ENCODE data around the gene VPS41.

The VPS41 gene

DNA sequence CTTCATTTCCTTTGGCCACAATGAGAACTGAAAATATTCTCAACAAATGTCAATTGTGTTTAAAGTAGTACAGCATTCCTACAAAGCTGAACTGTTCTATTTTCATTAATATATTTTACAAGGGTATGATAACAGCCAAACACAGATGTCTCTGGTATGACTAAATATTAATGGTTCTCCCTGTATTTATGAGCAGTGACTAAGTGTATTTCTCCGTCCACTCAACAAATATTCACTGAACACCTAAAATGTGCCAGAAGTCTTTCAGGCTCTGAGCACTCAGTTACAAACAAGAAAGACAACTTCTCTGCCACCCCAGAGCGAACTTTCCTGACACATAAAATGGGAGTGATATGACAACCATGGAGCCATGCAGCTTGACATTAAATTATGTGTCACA, 135.6 kb downstream of the VPS41 start:
- CTCF ChIA-PET, result no interaction called here
- no peak overlapping the region for H3K27ac ChIP-seq
- TF ChIP-seq, protein P1, sequence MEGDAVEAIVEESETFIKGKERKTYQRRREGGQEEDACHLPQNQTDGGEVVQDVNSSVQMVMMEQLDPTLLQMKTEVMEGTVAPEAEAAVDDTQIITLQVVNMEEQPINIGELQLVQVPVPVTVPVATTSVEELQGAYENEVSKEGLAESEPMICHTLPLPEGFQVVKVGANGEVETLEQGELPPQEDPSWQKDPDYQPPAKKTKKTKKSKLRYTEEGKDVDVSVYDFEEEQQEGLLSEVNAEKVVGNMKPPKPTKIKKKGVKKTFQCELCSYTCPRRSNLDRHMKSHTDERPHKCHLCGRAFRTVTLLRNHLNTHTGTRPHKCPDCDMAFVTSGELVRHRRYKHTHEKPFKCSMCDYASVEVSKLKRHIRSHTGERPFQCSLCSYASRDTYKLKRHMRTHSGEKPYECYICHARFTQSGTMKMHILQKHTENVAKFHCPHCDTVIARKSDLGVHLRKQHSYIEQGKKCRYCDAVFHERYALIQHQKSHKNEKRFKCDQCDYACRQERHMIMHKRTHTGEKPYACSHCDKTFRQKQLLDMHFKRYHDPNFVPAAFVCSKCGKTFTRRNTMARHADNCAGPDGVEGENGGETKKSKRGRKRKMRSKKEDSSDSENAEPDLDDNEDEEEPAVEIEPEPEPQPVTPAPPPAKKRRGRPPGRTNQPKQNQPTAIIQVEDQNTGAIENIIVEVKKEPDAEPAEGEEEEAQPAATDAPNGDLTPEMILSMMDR (conservative IDR thresholded peaks at IDR 0.05; ENCODE audit: low read depth), result no peak

DNA sequence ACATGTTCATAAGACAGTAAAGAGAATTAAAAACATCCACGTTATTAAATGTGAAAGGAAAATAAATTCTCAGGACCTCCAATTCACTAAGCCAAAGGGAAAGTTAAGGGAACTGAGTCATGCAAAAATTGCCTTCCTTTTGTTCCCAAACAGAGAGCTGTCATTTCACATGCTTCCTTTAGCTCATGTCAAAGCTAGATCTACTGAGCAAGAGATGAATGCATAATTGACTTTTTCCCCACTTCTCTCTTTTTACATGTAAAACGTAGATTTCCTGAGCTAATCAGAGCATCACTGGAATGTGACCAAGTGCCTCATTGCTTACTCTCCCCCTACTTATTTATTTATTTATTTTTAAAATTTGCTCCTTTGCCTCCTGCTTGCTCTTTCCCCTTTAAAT, 148.8 kb downstream of the VPS41 start:
- ChIA-PET POLR2A (ENCODE audit: low non-redundant PET) (no interaction called here), CTCF (no interaction called here)
- DNase-seq (ENCODE audit: low spot score), result no peak
- H3K27ac ChIP-seq, result no peak overlapping the region
- TF ChIP-seq, protein P1 (conservative IDR thresholded peaks at IDR 0.05; ENCODE audit: low read depth), result no peak

More for the DNA sequence above, 135.6 kb downstream of the VPS41 start:
- no peak for DNase-seq (ENCODE audit: low spot score)
- POLR2A ChIA-PET (ENCODE audit: low non-redundant PET), result no interaction called here

DNA sequence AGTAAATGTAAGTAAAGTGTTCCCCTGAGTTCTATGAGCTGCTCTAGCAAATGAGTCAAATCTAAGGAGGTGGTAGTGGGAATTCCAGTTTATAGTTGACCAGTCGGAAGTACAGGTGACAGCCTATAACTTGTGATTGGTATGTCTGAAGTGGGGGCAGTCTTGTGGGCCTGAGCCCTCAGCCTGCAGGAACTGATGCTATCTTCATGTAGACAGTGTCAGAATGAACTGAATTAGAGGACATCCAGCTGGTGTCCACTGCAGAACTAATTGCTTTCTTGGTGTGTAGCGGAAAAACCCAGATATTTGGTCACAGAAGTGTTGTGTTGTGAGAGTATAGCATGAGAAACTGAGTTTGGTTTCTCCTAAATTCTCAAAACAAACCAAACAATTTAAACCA, 150.0 kb downstream of the VPS41 start:
- TF ChIP-seq, protein P1 (conservative IDR thresholded peaks at IDR 0.05; ENCODE audit: low read depth), result no peak
- ChIA-PET POLR2A (ENCODE audit: low non-redundant PET) (no interaction called here), CTCF (interaction anchor here (0.9 kb wide), 1 partner anchor 821 kb away, joined by 4 read pairs; no protein-coding TSS in a partner anchor)
- no peak overlapping the region for H3K27ac ChIP-seq
- DNase-seq (ENCODE audit: low spot score), result no peak

DNA sequence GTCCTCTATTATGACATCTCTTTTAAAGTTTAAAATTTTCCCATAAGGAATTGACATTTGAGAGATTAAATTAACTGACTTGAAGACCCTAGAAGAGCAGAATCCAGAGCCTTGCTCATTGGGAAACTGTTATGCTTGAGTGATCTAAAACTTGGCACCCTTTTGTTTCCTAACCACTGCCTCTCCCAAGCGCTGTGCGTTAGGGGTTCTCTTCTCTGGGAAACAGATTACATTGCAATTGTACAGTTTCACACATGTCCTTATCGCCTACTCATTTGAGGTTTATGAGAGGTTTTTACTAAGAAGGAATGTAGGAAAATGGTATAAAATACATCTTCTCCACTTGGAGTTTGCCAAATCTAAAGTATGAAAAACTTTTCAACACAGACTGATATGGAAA, 151.1 kb downstream of the VPS41 start:
- ChIA-PET CTCF (no interaction called here), POLR2A (ENCODE audit: low non-redundant PET) (no interaction called here)

DNA sequence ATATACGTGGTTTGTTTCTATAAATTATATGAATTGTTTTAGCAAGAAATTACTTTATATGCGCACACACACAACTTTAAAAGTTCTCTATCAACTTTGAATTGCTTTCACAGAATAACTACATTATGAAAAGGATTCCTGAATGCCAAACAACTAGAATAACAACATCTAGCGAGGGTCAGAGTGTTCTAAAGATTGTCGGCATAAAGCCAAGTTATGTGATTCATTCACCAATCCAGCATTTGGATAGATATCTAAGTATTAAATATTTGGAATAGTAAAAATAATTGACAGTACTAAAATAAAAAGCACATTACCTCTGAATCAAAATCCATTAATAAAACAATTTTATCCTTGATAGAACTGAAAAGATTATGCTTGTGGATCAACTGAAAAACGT, 152.5 kb downstream of the VPS41 start:
- CTCF ChIA-PET, result no interaction called here
- DNase-seq (ENCODE audit: low spot score), result peak; percentile 17
- TF ChIP-seq, protein P1 (conservative IDR thresholded peaks at IDR 0.05; ENCODE audit: low read depth), result no peak
- POLR2A ChIA-PET (ENCODE audit: low non-redundant PET), result no interaction called here
- H3K27ac ChIP-seq, result no peak overlapping the region

More for the DNA sequence above, 151.1 kb downstream of the VPS41 start:
- H3K27ac ChIP-seq, result no peak overlapping the region
- DNase-seq (ENCODE audit: low spot score), result no peak
- TF ChIP-seq, protein P1 (conservative IDR thresholded peaks at IDR 0.05; ENCODE audit: low read depth), result no peak

DNA sequence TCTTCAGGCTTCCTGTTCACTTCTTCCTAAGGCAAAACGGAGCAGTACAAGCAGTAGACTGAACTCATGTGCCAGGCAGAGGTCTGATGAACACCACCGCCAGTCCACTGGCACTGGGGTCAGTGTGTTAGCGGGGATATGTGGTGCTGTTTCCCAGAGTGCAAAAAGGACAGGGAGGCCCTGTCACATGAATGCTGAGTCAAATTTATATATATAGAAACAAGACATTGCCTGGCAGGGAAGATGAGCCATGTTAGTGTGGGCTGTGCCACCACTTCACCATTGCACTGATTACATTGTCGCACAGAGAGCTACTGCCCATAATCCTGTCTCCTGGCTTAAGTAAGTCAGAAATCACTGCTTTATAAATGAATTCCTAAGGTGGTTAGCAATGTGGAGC, 155.6 kb downstream of the VPS41 start:
- ChIA-PET POLR2A (ENCODE audit: low non-redundant PET) (no interaction called here), CTCF (no interaction called here)
- no peak for DNase-seq (ENCODE audit: low spot score)
- TF ChIP-seq, protein P1 (conservative IDR thresholded peaks at IDR 0.05; ENCODE audit: low read depth), result no peak
- no peak overlapping the region for H3K27ac ChIP-seq

DNA sequence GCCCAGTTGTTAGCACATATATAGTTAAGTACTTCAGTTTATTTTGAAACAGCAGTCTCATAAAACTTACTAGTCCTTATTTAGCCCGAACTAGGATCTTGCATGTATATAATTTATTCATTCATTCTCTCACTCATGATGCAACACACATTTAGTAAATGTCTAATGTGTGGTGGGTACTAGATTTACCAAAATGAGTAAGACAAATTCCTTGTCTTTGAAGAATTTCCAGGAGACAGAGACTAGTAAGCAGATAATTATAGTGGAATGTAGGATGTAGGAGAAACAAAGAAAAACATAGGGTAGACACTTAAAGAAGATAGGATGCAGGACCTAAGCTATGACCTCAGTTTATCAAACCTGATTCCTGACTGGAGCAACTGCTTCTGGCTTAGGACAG, 157.6 kb downstream of the VPS41 start:
- CTCF ChIA-PET, result interaction anchor here (0.6 kb wide), 1 partner anchor 180 kb away, joined by 3 read pairs; no protein-coding TSS in a partner anchor
- TF ChIP-seq, protein P1 (conservative IDR thresholded peaks at IDR 0.05; ENCODE audit: low read depth), result no peak
- DNase-seq (ENCODE audit: low spot score), result no peak
- POLR2A ChIA-PET (ENCODE audit: low non-redundant PET), result no interaction called here
- no peak overlapping the region for H3K27ac ChIP-seq

Measured in RWPE1 (cell line).